Spleen (tissue), 11 donors: Measurements from ENCODE around the gene MAPK10. TPM values are rescaled to one million over a fixed set of nuclear protein-coding genes. Genes with fewer than 3 reads are reported as not detected.

Source experiments
- DNase-seq: peaks from one replicate; pipeline ENCODE4 v3.0.0-alpha.2; 2020
- H3K27ac ChIP-seq, 8 donors: fragments of 200-600 bp; sonication (generic) in 7 of 8; 1 replicate in 4 of 8; 2 replicates in 4 of 8; pipeline versions ENCODE4 v1.5.0 to v1.8.0; 2016 to 2021; ENCODE audit warnings: inconsistent platforms in 4 of 8, mild to moderate bottlenecking in 4 of 8, moderate library complexity in 1 of 8
- H3K27me3 ChIP-seq, 7 donors: fragments of 200-600 bp; sonication (generic) in 6 of 7; replicated peaks in 1 of 7; 1 replicate in 4 of 7; 2 replicates in 3 of 7; pipeline versions ENCODE4 v1.5.0 to v1.8.0; 2016 to 2021; ENCODE audit warnings: inconsistent platforms in 3 of 7, mild to moderate bottlenecking in 1 of 7
- H3K36me3 ChIP-seq, 6 donors: fragments of 200-600 bp; sonication (generic) in 5 of 6; 1 replicate in 4 of 6; 2 replicates in 2 of 6; pipeline versions ENCODE4 v1.5.0 to v1.8.0; 2016 to 2021; ENCODE audit warnings: inconsistent platforms in 2 of 6
- H3K4me1 ChIP-seq, 6 donors: fragments of 200-600 bp; sonication (generic) in 5 of 6; 1 replicate in 3 of 6; 2 replicates in 3 of 6; pipeline versions ENCODE4 v1.5.0 to v1.8.0; 2016 to 2021; ENCODE audit warnings: inconsistent platforms in 3 of 6
- H3K4me3 ChIP-seq, 8 donors: fragments of 200-600 bp; sonication (generic) in 7 of 8; 1 replicate in 4 of 8; 2 replicates in 4 of 8; pipeline versions ENCODE4 v1.5.0 to v1.8.0; 2016 to 2021; ENCODE audit warnings: inconsistent platforms in 4 of 8, mild to moderate bottlenecking in 4 of 8, moderate library complexity in 2 of 8
- H3K9me3 ChIP-seq, 8 donors: fragments of 200-600 bp; sonication (generic) in 7 of 8; 1 replicate in 4 of 8; 2 replicates in 4 of 8; pipeline versions ENCODE4 v1.5.0 to v1.8.0; 2016 to 2021; ENCODE audit warnings: inconsistent platforms in 4 of 8
- POLR2A ChIP-seq, 3 donors: fragments of 450-650 bp; IDR thresholded peaks; one replicate each; pipeline ENCODE4 v1.5.1; 2017; ENCODE audit warnings: antibody characterized with exemption in 3 of 3, mild to moderate bottlenecking in 1 of 3
- POLR2AphosphoS5 ChIP-seq, 3 donors: sonication (generic); formaldehyde crosslinking; IDR thresholded peaks; one replicate each; pipeline ENCODE4 v1.5.1; 2017; ENCODE audit warnings: antibody characterized with exemption in 3 of 3
- WGBS, 5 donors: extraction: QIAGEN DNeasy Blood & Tissue Kit in 3 of 5; methylation state at CpG; one replicate each; pipeline versions ENCODE4 v1.1.5 to v1.1.7; 2013 to 2018; 5-methylcytosine and 5-hydroxymethylcytosine counted together
- intact Hi-C: fragments of 100-400 bp; cut with DNase I; formaldehyde crosslinking; loops from one replicate; pipeline ENCODE4 v1.15.0; 2023; ENCODE audit warnings: low total_unique reads
- polyA plus RNA-seq, 3 donors: library from polyadenylated mRNA; stranded (reverse); fragments of 200-250 nt; gene quantifications; one replicate each; pipeline ENCODE4 v1.2.1, GENCODE V29; 2013
- total RNA-seq, 7 donors: library from RNA; depleted of rRNA in 3 of 7; stranded (reverse); fragments of >200 nt in 3 of 7; fragmentation: NEBNext Ultra II Directional in 4 of 7; extraction: Animal tissue kit (Norgen Biotek cat#: 25700) in 4 of 7; gene quantifications; one replicate each; pipeline versions ENCODE4 v1.1.0 to v1.2.1, GENCODE V29; 2016 to 2021
- TF ChIP-seq, protein P1 (sequence below), 11 experiments: fragments of 200-600 bp in 7 of 11; fragments of 450-650 bp in 4 of 11; sonication (generic) in 4 of 11; IDR thresholded peaks in 8 of 11; conservative IDR thresholded peaks in 3 of 11; 1 replicate in 7 of 11; 2 replicates in 4 of 11; pipeline versions ENCODE4 v1.4.0 to v1.8.0; 2016 to 2021; ENCODE audit warnings: antibody characterized with exemption in 11 of 11, inconsistent platforms in 4 of 11, mild to moderate bottlenecking in 1 of 11
- donor health status: healthy with polysubstance abuse.
- donor health status: DM: no; HTN: no; CAD: no; lungs with moderate emphysema.
- donor health status: DM: no; HTN: no; CAD: no.
- donor health status: Bipolar disorder and iron deficiency.
- donor health status: healthy.
- donor health status: DM: no; HTN: no; CAD: no.
- donor health status: DM: yes; HTN: yes; CAD: no.

Gene MAPK10
- total and polyA plus RNA-seq, 10 donors, result 3.0 to 40.6 (median 15.2) TPM

DNA sequence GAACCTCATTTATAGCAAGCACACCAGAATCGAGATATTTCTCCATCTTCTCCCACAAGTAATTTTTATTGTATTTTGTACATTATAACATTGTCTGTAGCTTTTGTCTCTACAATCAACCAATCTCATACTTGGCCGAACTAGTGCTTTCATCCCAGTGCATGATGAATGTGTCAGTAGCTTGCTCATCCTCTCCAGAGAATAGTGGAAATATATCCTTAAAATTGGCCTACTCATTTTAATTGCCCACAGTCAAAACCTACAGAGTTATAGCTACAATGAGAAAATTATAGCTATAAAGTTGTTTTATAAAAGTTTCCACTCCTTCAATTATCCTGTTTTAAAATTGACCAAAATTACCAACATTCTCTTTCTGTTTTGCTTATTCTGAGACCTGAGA is 103.8 kb downstream of the MAPK10 start:
- WGBS, 5 donors, result 71 to 91% (median 84%) methylated on average over 2 of the region's 2 CpGs
- DNase-seq, result no peak
- Histone ChIP-seq H3K4me3 (no peak overlapping the region), H3K9me3 (no peaks in the 10 kb centered on the region), H3K27ac (no peak overlapping the region), H3K4me1 (no peaks in the 10 kb centered on the region), H3K36me3 (no peaks in the 10 kb centered on the region), H3K27me3 (no peaks in the 10 kb centered on the region)
- TF ChIP-seq, protein P1, sequence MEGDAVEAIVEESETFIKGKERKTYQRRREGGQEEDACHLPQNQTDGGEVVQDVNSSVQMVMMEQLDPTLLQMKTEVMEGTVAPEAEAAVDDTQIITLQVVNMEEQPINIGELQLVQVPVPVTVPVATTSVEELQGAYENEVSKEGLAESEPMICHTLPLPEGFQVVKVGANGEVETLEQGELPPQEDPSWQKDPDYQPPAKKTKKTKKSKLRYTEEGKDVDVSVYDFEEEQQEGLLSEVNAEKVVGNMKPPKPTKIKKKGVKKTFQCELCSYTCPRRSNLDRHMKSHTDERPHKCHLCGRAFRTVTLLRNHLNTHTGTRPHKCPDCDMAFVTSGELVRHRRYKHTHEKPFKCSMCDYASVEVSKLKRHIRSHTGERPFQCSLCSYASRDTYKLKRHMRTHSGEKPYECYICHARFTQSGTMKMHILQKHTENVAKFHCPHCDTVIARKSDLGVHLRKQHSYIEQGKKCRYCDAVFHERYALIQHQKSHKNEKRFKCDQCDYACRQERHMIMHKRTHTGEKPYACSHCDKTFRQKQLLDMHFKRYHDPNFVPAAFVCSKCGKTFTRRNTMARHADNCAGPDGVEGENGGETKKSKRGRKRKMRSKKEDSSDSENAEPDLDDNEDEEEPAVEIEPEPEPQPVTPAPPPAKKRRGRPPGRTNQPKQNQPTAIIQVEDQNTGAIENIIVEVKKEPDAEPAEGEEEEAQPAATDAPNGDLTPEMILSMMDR (IDR thresholded peaks at IDR 0.05 in 8 of 11, conservative IDR thresholded peaks at IDR 0.05 in 3 of 11), result no peak
- TF ChIP-seq POLR2A (IDR thresholded peaks at IDR 0.05) (no peak), POLR2AphosphoS5 (IDR thresholded peaks at IDR 0.05) (no peak)
- intact Hi-C loops, result no loop called here

DNA sequence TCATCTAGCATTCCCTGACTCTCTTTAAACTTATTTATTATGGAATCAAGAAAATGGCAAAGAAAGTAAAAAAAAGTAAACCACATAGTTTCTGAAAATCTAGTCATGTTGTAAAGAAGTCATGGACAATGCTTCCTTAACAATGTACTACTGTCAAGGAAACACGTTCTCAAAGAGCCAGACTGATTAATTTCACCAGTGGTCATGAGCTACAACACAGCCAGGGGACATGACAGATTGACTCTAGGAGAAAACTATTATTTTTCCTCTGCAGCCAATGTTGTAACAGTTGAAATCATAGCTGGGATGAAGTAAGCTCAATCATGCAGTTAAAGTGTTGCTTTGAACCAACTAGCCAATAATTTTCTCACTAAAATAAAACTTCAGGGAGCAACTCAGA is 109.2 kb downstream of the MAPK10 start:
- Histone ChIP-seq H3K27me3 (no peaks in the 10 kb centered on the region), H3K27ac (no peak overlapping the region), H3K9me3 (peaks cover 0 to 4% (median 0%) of the 10 kb centered on the region in 8 donors), H3K4me3 (no peak overlapping the region), H3K36me3 (no peaks in the 10 kb centered on the region), H3K4me1 (no peaks in the 10 kb centered on the region)
- intact Hi-C loops, result no loop called here
- WGBS, 5 donors, result 45 to 79% (median 68%) methylated on average over 1 of the region's 1 CpG
- TF ChIP-seq POLR2AphosphoS5 (IDR thresholded peaks at IDR 0.05) (no peak), POLR2A (IDR thresholded peaks at IDR 0.05) (no peak)
- TF ChIP-seq, protein P1 (IDR thresholded peaks at IDR 0.05 in 8 of 11, conservative IDR thresholded peaks at IDR 0.05 in 3 of 11), result no peak
- DNase-seq, result no peak

DNA sequence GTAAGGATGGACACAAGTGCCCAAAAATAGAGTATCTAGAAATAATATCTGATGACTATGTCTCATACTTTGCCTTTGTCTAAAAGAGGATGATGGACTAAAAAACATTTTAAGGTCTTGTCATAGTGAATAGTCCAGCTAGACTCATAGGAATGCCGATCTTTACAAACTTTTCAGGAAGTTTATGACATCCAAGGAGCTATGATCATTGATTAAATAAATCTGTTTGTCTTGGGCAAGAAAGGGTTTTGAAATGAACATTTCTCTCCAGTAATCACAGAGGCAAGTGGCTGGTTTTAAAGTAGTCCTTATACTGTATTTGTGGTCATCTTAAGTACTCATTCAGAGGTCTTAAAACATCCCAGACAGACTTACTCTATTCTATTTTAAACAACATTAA is 109.8 kb downstream of the MAPK10 start:
- no peaks in the 10 kb centered on the region for H3K4me1 ChIP-seq
- H3K36me3 ChIP-seq, result no peaks in the 10 kb centered on the region
- WGBS, 5 donors, result 59 to 78% (median 64%) methylated on average over 1 of the region's 1 CpG
- intact Hi-C loops, result no loop called here
- no peak overlapping the region for H3K4me3 ChIP-seq
- no peak overlapping the region for H3K27ac ChIP-seq
- TF ChIP-seq, protein P1 (IDR thresholded peaks at IDR 0.05 in 8 of 11, conservative IDR thresholded peaks at IDR 0.05 in 3 of 11), result no peak
- TF ChIP-seq POLR2AphosphoS5 (IDR thresholded peaks at IDR 0.05), result no peak
- no peak for TF ChIP-seq POLR2A (IDR thresholded peaks at IDR 0.05)
- H3K27me3 ChIP-seq, result no peaks in the 10 kb centered on the region
- H3K9me3 ChIP-seq, result peaks cover 0 to 4% (median 0%) of the 10 kb centered on the region in 8 donors
- no peak for DNase-seq

DNA sequence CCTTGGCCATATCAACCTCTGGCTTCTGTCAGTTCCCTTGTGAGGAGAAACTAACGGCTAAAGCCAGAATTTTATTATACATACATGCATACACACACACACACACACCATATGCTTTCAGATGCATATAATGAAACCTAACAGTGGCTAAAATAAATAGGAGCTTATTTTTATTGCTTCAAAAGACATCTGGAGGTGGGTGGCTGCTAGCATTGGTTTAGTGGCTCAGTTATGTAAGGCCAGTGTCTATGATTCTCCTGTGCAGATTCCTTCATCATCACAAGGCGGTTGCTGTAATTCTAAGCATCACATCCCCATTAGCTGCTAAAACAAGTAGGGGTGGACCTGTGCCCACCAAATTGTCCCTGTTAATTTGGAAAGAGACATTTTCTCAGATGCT is 110.8 kb downstream of the MAPK10 start:
- Histone ChIP-seq H3K4me3 (no peak overlapping the region), H3K4me1 (no peaks in the 10 kb centered on the region), H3K27me3 (no peaks in the 10 kb centered on the region), H3K36me3 (no peaks in the 10 kb centered on the region), H3K9me3 (peaks cover 0 to 4% (median 0%) of the 10 kb centered on the region in 8 donors), H3K27ac (no peak overlapping the region)
- TF ChIP-seq POLR2AphosphoS5 (IDR thresholded peaks at IDR 0.05) (no peak), POLR2A (IDR thresholded peaks at IDR 0.05) (no peak)
- TF ChIP-seq, protein P1 (IDR thresholded peaks at IDR 0.05 in 8 of 11, conservative IDR thresholded peaks at IDR 0.05 in 3 of 11), result no peak
- WGBS, 5 donors, result 82 to 97% (median 87%) methylated on average over 2 of the region's 2 CpGs
- intact Hi-C loops, result no loop called here
- no peak for DNase-seq
